B cell (primary cell): ENCODE results near the gene MAP4K4.

Source experiments
- EZH2 ChIP-seq: IDR thresholded peaks from 2 replicates; pipeline ENCODE4 v1.6.1; 2012; ENCODE audit warnings: borderline replicate concordance, low read depth, mild to moderate bottlenecking, moderate library complexity, low read length; ENCODE audit not compliant: insufficient read depth, poor library complexity, severe bottlenecking
- TF ChIP-seq, protein P1 (sequence below): fragments of 200-600 bp; IDR thresholded peaks from one replicate; pipeline ENCODE4 v1.8.0; 2022; ENCODE audit warnings: antibody characterized with exemption, mild to moderate bottlenecking

DNA sequence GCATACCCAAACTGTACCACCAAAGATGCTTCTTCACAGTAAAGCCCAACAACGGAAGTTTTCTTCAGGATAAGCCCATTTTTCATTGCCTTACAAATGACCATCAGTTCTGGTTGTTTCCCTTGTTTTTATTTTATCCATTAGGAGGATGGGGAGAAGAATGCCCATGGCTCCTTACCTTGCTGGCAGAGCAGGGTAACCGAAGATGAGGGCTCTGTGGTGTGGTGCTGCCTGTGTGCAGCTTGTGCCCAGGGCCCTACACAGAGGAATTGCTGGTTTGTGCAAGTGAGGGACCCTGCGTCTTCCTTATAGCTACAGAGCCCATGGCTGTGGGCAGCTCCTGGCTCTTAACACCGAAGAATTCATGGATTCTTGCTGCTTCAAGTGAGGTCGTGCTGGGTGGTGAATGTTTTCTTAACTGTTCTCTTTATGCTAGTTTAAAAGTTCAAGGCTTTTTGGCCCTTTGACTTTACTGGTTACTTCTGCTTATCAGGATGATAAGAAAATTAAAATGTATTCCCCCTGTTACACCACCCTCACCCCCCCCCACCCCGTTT lies 110.6 kb downstream of the MAP4K4 start:
- TF ChIP-seq, protein P1, sequence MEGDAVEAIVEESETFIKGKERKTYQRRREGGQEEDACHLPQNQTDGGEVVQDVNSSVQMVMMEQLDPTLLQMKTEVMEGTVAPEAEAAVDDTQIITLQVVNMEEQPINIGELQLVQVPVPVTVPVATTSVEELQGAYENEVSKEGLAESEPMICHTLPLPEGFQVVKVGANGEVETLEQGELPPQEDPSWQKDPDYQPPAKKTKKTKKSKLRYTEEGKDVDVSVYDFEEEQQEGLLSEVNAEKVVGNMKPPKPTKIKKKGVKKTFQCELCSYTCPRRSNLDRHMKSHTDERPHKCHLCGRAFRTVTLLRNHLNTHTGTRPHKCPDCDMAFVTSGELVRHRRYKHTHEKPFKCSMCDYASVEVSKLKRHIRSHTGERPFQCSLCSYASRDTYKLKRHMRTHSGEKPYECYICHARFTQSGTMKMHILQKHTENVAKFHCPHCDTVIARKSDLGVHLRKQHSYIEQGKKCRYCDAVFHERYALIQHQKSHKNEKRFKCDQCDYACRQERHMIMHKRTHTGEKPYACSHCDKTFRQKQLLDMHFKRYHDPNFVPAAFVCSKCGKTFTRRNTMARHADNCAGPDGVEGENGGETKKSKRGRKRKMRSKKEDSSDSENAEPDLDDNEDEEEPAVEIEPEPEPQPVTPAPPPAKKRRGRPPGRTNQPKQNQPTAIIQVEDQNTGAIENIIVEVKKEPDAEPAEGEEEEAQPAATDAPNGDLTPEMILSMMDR = no peak
- TF ChIP-seq EZH2 = no peak
